AG10803 (cell line): ENCODE measurements around the gene KRT222.

Experiments
- DNase-seq: peaks from one replicate; pipeline ENCODE4 v3.0.0; 2010; ENCODE audit warnings: low read depth
- H3K4me3 ChIP-seq: 2 replicates; pipeline ENCODE4 v1.5.1; 2011; ENCODE audit warnings: mild to moderate bottlenecking, low read length, control low read depth
- CTCF ChIP-seq: conservative IDR thresholded peaks from 2 replicates; pipeline ENCODE4 v1.5.1; 2011; ENCODE audit warnings: mild to moderate bottlenecking, low read length, control low read depth, inconsistent platforms

KRT222 gene

GRCh38 chr17:40646791-40647623, 18.0 kb downstream of the KRT222 start:
- TF ChIP-seq CTCF: no peak
- DNase-seq: peak; percentile 66
- peak overlapping the region; percentile 84 for H3K4me3 ChIP-seq

- TF ChIP-seq CTCF: no peak
Measured at GRCh38 chr17:40645943-40646342, 19.0 kb downstream of the KRT222 start.

GRCh38 chr17:40645291-40645690, 19.7 kb downstream of the KRT222 start:
- H3K4me3 ChIP-seq: no peak overlapping the region
- no peak for DNase-seq
- no peak for TF ChIP-seq CTCF

More at GRCh38 chr17:40645943-40646342, 19.0 kb downstream of the KRT222 start:
- no peak for DNase-seq
- H3K4me3 ChIP-seq: no peak overlapping the region

GRCh38 chr17:40637931-40638330, 27.0 kb downstream of the KRT222 start:
- no peak overlapping the region for H3K4me3 ChIP-seq
- no peak for DNase-seq
- no peak for TF ChIP-seq CTCF

GRCh38 chr17:40633871-40634270, 31.1 kb downstream of the KRT222 start:
- no peak for TF ChIP-seq CTCF
- H3K4me3 ChIP-seq: no peak overlapping the region
- DNase-seq: peak; percentile 22

- no peak for TF ChIP-seq CTCF
- H3K4me3 ChIP-seq: no peak overlapping the region
- no peak for DNase-seq
Measured at GRCh38 chr17:40632216-40632615, 32.8 kb downstream of the KRT222 start.

GRCh38 chr17:40629842-40630241, 35.1 kb downstream of the KRT222 start:
- no peak for TF ChIP-seq CTCF
- H3K4me3 ChIP-seq: no peak overlapping the region
- DNase-seq: no peak
